Esophagus squamous epithelium (tissue), 5 donors: Measurements from ENCODE around the gene RNF150. TPM values are rescaled to one million over a fixed set of nuclear protein-coding genes. Genes with fewer than 3 reads are reported as not detected.

Source experiments
- DNase-seq: peaks from one replicate; lab custom pipeline; 2025; lab: John Stamatoyannopoulos, UW
- H3K27ac ChIP-seq, 4 donors: fragments of 200-600 bp; sonication (generic); one replicate each; pipeline ENCODE4 v1.5.1; 2016 to 2019; ENCODE audit warnings: mild to moderate bottlenecking in 1 of 4
- H3K27me3 ChIP-seq, 4 donors: fragments of 200-600 bp; sonication (generic); 1 replicate in 3 of 4; 2 replicates in 1 of 4; pipeline versions ENCODE4 v1.5.1 to v1.6.0; 2017 to 2021; ENCODE audit warnings: antibody characterized with exemption in 1 of 4
- H3K36me3 ChIP-seq, 3 donors: fragments of 200-600 bp; sonication (generic); one replicate each; pipeline ENCODE4 v1.5.1; 2016 to 2019
- H3K4me1 ChIP-seq, 3 donors: fragments of 200-600 bp; sonication (generic); one replicate each; pipeline ENCODE4 v1.5.1; 2017 to 2019
- H3K4me3 ChIP-seq, 4 donors: fragments of 200-600 bp; sonication (generic); 1 replicate in 3 of 4; 2 replicates in 1 of 4; pipeline ENCODE4 v1.5.1; 2016 to 2019; ENCODE audit warnings: mild to moderate bottlenecking in 2 of 4, moderate library complexity in 1 of 4
- H3K9me3 ChIP-seq, 3 donors: fragments of 200-600 bp; sonication (generic); one replicate each; pipeline ENCODE4 v1.5.1; 2016 to 2019
- POLR2A ChIP-seq, 4 donors: fragments of 450-650 bp; IDR thresholded peaks; one replicate each; pipeline ENCODE4 v1.6.1; 2017; ENCODE audit warnings: antibody characterized with exemption in 4 of 4, mild to moderate bottlenecking in 4 of 4, moderate library complexity in 3 of 4
- WGBS, 2 donors: methylation state at CpG; one replicate each; pipeline ENCODE4 v1.1.5; 2018; 5-methylcytosine and 5-hydroxymethylcytosine counted together
- intact Hi-C: fragments of 100-400 bp; cut with DNase I; formaldehyde crosslinking; loops from one replicate; pipeline ENCODE4 v1.15.0; 2022
- total RNA-seq, 4 donors: library from RNA; depleted of rRNA; stranded (reverse); fragments of >200 nt; gene quantifications; one replicate each; pipeline ENCODE4 v1.1.0, GENCODE V29; 2016
- TF ChIP-seq, protein P1 (sequence below), 6 experiments: fragments of 450-650 bp in 4 of 6; fragments of 200-600 bp in 2 of 6; sonication (generic) in 2 of 6; IDR thresholded peaks; one replicate each; pipeline ENCODE4 v1.5.1; 2016 to 2019; ENCODE audit warnings: antibody characterized with exemption in 6 of 6, mild to moderate bottlenecking in 4 of 6, moderate library complexity in 4 of 6
- donor health status: DM: yes; HTN: yes; CAD: no.

RNF150 gene
- total RNA-seq, 4 donors from 2014 or later = 0.23 to 6.7 (median 4.5) TPM

- no peak for DNase-seq
- WGBS, 2 donors = 74 to 77% methylated on average over 4 of the region's 4 CpGs
- TF ChIP-seq, protein P1, sequence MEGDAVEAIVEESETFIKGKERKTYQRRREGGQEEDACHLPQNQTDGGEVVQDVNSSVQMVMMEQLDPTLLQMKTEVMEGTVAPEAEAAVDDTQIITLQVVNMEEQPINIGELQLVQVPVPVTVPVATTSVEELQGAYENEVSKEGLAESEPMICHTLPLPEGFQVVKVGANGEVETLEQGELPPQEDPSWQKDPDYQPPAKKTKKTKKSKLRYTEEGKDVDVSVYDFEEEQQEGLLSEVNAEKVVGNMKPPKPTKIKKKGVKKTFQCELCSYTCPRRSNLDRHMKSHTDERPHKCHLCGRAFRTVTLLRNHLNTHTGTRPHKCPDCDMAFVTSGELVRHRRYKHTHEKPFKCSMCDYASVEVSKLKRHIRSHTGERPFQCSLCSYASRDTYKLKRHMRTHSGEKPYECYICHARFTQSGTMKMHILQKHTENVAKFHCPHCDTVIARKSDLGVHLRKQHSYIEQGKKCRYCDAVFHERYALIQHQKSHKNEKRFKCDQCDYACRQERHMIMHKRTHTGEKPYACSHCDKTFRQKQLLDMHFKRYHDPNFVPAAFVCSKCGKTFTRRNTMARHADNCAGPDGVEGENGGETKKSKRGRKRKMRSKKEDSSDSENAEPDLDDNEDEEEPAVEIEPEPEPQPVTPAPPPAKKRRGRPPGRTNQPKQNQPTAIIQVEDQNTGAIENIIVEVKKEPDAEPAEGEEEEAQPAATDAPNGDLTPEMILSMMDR (IDR thresholded peaks at IDR 0.05) = no peak
- TF ChIP-seq POLR2A (IDR thresholded peaks at IDR 0.05) = no peak
- Histone ChIP-seq H3K36me3 (no peaks in the 10 kb centered on the region), H3K4me1 (no peaks in the 10 kb centered on the region), H3K27ac (no peak overlapping the region), H3K9me3 (no peaks in the 10 kb centered on the region), H3K4me3 (no peak overlapping the region), H3K27me3 (no peaks in the 10 kb centered on the region)
- intact Hi-C loops = loop anchor here (10.0 kb wide), 1 partner anchor 1689 kb away; the partner anchor contains the start of gene INPP4B
Observed at GRCh38 chr4:141155586-141155985, 22.3 kb upstream of the RNF150 start.

DNA sequence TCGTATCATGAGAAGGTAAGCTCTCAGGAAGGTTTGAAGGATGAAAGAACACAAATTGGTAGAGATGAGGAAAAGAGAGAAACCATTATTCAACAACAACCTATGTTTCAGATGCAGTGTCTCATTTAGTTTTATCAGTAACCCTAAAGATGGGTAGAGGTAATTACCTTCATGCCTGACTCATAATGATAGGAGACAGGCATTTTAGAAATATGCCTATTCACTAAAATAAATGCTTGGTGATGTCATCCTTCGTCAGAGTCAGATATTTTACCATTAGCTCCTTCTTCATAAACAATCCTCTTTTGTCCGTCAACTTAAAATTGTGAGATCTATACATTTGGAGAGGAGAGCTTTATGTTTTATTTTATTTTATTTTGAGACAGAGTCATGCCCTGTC lies 21.5 kb upstream of the RNF150 start:
- TF ChIP-seq POLR2A (IDR thresholded peaks at IDR 0.05) = no peak
- TF ChIP-seq, protein P1 (IDR thresholded peaks at IDR 0.05) = no peak
- H3K27ac ChIP-seq = no peak overlapping the region
- H3K27me3 ChIP-seq = no peaks in the 10 kb centered on the region
- DNase-seq = no peak
- no peak overlapping the region for H3K4me3 ChIP-seq
- H3K9me3 ChIP-seq = no peaks in the 10 kb centered on the region
- intact Hi-C loops = loop anchor here (10.0 kb wide), 1 partner anchor 1690 kb away; the partner anchor contains the start of gene INPP4B
- no peaks in the 10 kb centered on the region for H3K4me1 ChIP-seq
- WGBS, 2 donors = 71 to 73% methylated on average over 3 of the region's 3 CpGs
- no peaks in the 10 kb centered on the region for H3K36me3 ChIP-seq

GRCh38 chr4:141153751-141154510 lies 20.7 kb upstream of the RNF150 start:
- Histone ChIP-seq H3K36me3 (no peaks in the 10 kb centered on the region), H3K27me3 (no peaks in the 10 kb centered on the region), H3K9me3 (no peaks in the 10 kb centered on the region), H3K4me3 (no peak overlapping the region), H3K4me1 (no peaks in the 10 kb centered on the region), H3K27ac (no peak overlapping the region)
- DNase-seq = no peak
- intact Hi-C loops = loop anchor here (10.0 kb wide), 1 partner anchor 1691 kb away; the partner anchor contains the start of gene INPP4B
- TF ChIP-seq, protein P1 (IDR thresholded peaks at IDR 0.05) = no peak
- TF ChIP-seq POLR2A (IDR thresholded peaks at IDR 0.05) = no peak
- 58 to 59% methylated on average over 4 of the region's 4 CpGs for WGBS, 2 donors

GRCh38 chr4:141144207-141144606 lies 10.9 kb upstream of the RNF150 start:
- 77 to 91% methylated on average over 2 of the region's 2 CpGs for WGBS, 2 donors
- Histone ChIP-seq H3K27ac (no peak overlapping the region), H3K4me1 (no peaks in the 10 kb centered on the region), H3K27me3 (peaks cover 0 to 6% (median 0%) of the 10 kb centered on the region in 4 donors), H3K4me3 (no peak overlapping the region), H3K36me3 (no peaks in the 10 kb centered on the region), H3K9me3 (no peaks in the 10 kb centered on the region)
- intact Hi-C loops = no loop called here
- TF ChIP-seq, protein P1 (IDR thresholded peaks at IDR 0.05) = no peak
- TF ChIP-seq POLR2A (IDR thresholded peaks at IDR 0.05) = no peak
- no peak for DNase-seq

DNA sequence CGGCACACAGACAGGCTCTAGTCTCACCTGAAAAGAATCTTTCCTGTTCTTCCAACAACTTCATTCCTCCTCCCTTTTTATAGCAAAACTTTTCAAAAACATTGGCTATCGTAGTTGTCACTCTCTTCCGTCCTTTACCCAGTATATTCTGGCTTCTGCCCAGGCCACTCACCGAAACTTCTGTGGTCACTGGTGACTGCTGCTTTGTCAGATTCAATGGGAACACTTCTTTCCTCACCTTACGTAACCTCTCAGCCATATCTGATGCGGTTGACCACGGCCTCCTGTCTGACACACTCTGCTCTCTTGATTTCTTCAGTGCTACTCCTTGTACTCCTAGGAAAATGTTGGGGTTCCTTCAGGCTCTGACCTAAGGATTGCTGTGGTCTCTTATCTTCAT lies 9.2 kb upstream of the RNF150 start:
- WGBS, 2 donors = 68 to 76% methylated on average over 7 of the region's 7 CpGs
- H3K27me3 ChIP-seq = peaks cover 0 to 12% (median 0%) of the 10 kb centered on the region in 4 donors
- no peaks in the 10 kb centered on the region for H3K9me3 ChIP-seq
- H3K4me3 ChIP-seq = no peak overlapping the region
- intact Hi-C loops = no loop called here
- no peak overlapping the region for H3K27ac ChIP-seq
- H3K36me3 ChIP-seq = no peaks in the 10 kb centered on the region
- DNase-seq = no peak
- H3K4me1 ChIP-seq = no peaks in the 10 kb centered on the region
- TF ChIP-seq POLR2A (IDR thresholded peaks at IDR 0.05) = no peak
- TF ChIP-seq, protein P1 (IDR thresholded peaks at IDR 0.05) = no peak
